Mammary epithelial cell (primary cell): ENCODE results near the gene EVC.

Experiments used
- CTCF ChIP-seq, 2 donors: IDR thresholded peaks in 1 of 2; conservative IDR thresholded peaks in 1 of 2; 2 replicates each; pipeline ENCODE4 v1.5.1; 2011 to 2012; ENCODE audit warnings: inconsistent platforms in 2 of 2, low read length in 2 of 2, mild to moderate bottlenecking in 2 of 2, control low read depth in 1 of 2, low read depth in 1 of 2; ENCODE audit not compliant: insufficient read depth in 1 of 2; ENCODE audit errors: extremely low read depth in 1 of 2
- EZH2 ChIP-seq: IDR thresholded peaks from 2 replicates; pipeline ENCODE4 v1.6.1; 2012; ENCODE audit warnings: low read length, inconsistent platforms, borderline replicate concordance

GRCh38 chr4:5710961-5711478 is at the start of gene EVC:
- peak in 1 of 2 donors; percentile 9 for TF ChIP-seq CTCF (conservative IDR thresholded peaks at IDR 0.05 in 1 of 2, IDR thresholded peaks at IDR 0.05 in 1 of 2; ENCODE audit: extremely low read depth in 1 of 2, insufficient read depth in 1 of 2, low read depth in 1 of 2, low read length in 2 of 2)
- TF ChIP-seq EZH2, result no peak
